Activated naive CD4-positive, alpha-beta T cell (primary cell): Measurements from ENCODE around the gene TIMP3.

Source experiments
- DNase-seq, 4 experiments: peaks; one replicate each; lab custom pipeline; 2025; lab: John Stamatoyannopoulos, UW

The TIMP3 gene

GRCh38 chr22:32808038-32808445 is 6.5 kb downstream of the TIMP3 start:
- no peak for DNase-seq

- no peak for DNase-seq
Measured at GRCh38 chr22:32809786-32810554, 8.5 kb downstream of the TIMP3 start.

- DNase-seq = no peak
Measured at GRCh38 chr22:32810555-32811133, 9.1 kb downstream of the TIMP3 start.

GRCh38 chr22:32811788-32812545 is 10.5 kb downstream of the TIMP3 start:
- DNase-seq = no peak

GRCh38 chr22:32814285-32814860 is 12.9 kb downstream of the TIMP3 start:
- DNase-seq = no peak

- no peak for DNase-seq
Measured at GRCh38 chr22:32815059-32815458, 13.6 kb downstream of the TIMP3 start.

GRCh38 chr22:32815943-32816342 is 14.4 kb downstream of the TIMP3 start:
- no peak for DNase-seq

GRCh38 chr22:32817137-32817730 is 15.7 kb downstream of the TIMP3 start:
- no peak for DNase-seq

- DNase-seq = no peak
Measured at GRCh38 chr22:32818446-32819115, 17.1 kb downstream of the TIMP3 start.

GRCh38 chr22:32819120-32819519 is 17.6 kb downstream of the TIMP3 start:
- DNase-seq = no peak

- DNase-seq = no peak
Measured at GRCh38 chr22:32820131-32821119, 18.9 kb downstream of the TIMP3 start.

- no peak for DNase-seq
Measured at GRCh38 chr22:32822179-32822877, 20.8 kb downstream of the TIMP3 start.

- DNase-seq = no peak
Measured at GRCh38 chr22:32823024-32823730, 21.7 kb downstream of the TIMP3 start.

- DNase-seq = no peak
Measured at GRCh38 chr22:32824531-32825312, 23.2 kb downstream of the TIMP3 start.

- no peak for DNase-seq
Measured at GRCh38 chr22:32826537-32826936, 25.0 kb downstream of the TIMP3 start.

- no peak for DNase-seq
Measured at GRCh38 chr22:32827049-32827602, 25.6 kb downstream of the TIMP3 start.

- DNase-seq = no peak
Measured at GRCh38 chr22:32828150-32828549, 26.6 kb downstream of the TIMP3 start.

GRCh38 chr22:32828561-32828960 is 27.1 kb downstream of the TIMP3 start:
- no peak for DNase-seq
